VCaP (cell line): ENCODE results near the gene CDH4.

ENCODE experiments used
- H3K27ac ChIP-seq: fragments of 450-650 bp; 2 replicates; pipeline ENCODE4 v1.5.1; 2017
- CTCF ChIP-seq: fragments of 450-650 bp; conservative IDR thresholded peaks from 2 replicates; pipeline ENCODE4 v1.5.1; 2017; ENCODE audit warnings: mild to moderate bottlenecking, moderate library complexity

The CDH4 gene

GRCh38 chr20:61986762-61987321 is 734.8 kb downstream of the CDH4 start:
- H3K27ac ChIP-seq = no peak overlapping the region
- TF ChIP-seq CTCF = no peak

- no peak overlapping the region for H3K27ac ChIP-seq
- TF ChIP-seq CTCF = no peak
Observed at GRCh38 chr20:61988665-61989064, 736.6 kb downstream of the CDH4 start.

- no peak for TF ChIP-seq CTCF
- no peak overlapping the region for H3K27ac ChIP-seq
Observed at GRCh38 chr20:61989741-61990140, 737.7 kb downstream of the CDH4 start.
